HepG2 (cell line): ENCODE measurements around the gene SIT1. TPM values are rescaled to one million over a fixed set of nuclear protein-coding genes. Genes with fewer than 3 reads are reported as not detected.

Experiments
- AGO2 ChIP-seq: fragments of 200-400 bp; formaldehyde crosslinking; optimal IDR thresholded peaks from 2 replicates; pipeline ENCODE3; 2017; ENCODE audit warnings: mild to moderate bottlenecking, low read depth, low read length, moderate library complexity
- CREB1 ChIP-seq, 2 experiments: fragments of 450-650 bp in 1 of 2; IDR thresholded peaks; 2 replicates each; pipeline ENCODE4 v1.6.1; 2016 to 2017; ENCODE audit warnings: control low read depth in 1 of 2, mild to moderate bottlenecking in 1 of 2, missing compliant biosample characterization in 1 of 2, missing genetic modification characterization in 1 of 2
- HNRNPLL ChIP-seq: fragments of 200-400 bp; formaldehyde crosslinking; IDR thresholded peaks from 2 replicates; pipeline ENCODE4 v1.6.1; 2017; ENCODE audit warnings: mild to moderate bottlenecking, low read depth, low read length; ENCODE audit not compliant: poor library complexity, severe bottlenecking
- HOMEZ ChIP-seq: IDR thresholded peaks from 2 replicates; pipeline ENCODE4 v1.6.1; 2016; ENCODE audit warnings: low read depth
- MATR3 ChIP-seq: sonication (generic); formaldehyde crosslinking; IDR thresholded peaks from 2 replicates; pipeline ENCODE4 v1.4.0; 2020; ENCODE audit warnings: missing genetic modification reagents
- MXD4 ChIP-seq: IDR thresholded peaks from 2 replicates; pipeline ENCODE4 v1.6.1; 2016; ENCODE audit warnings: mild to moderate bottlenecking, missing biosample characterization, missing genetic modification reagents
- SRSF9 ChIP-seq: fragments of 200-400 bp; formaldehyde crosslinking; IDR thresholded peaks from 2 replicates; pipeline ENCODE4 v1.6.1; 2018; ENCODE audit warnings: borderline replicate concordance, mild to moderate bottlenecking, low read depth, low read length; ENCODE audit not compliant: insufficient read depth, poor library complexity, severe bottlenecking
- TSC22D2 ChIP-seq: sonication (generic); formaldehyde crosslinking; IDR thresholded peaks from 2 replicates; pipeline ENCODE4 v1.5.1; 2020; ENCODE audit warnings: missing genetic modification reagents, mild to moderate bottlenecking, borderline replicate concordance
- ZMYM2 ChIP-seq: sonication (generic); formaldehyde crosslinking; IDR thresholded peaks from 2 replicates; pipeline ENCODE4 v1.8.0; 2022; ENCODE audit warnings: mild to moderate bottlenecking, missing genetic modification reagents
- ZNF20 ChIP-seq: sonication (generic); formaldehyde crosslinking; IDR thresholded peaks from 2 replicates; pipeline ENCODE4 v1.4.0; 2020; ENCODE audit warnings: mild to moderate bottlenecking, moderate library complexity, missing genetic modification reagents
- ZNF260 ChIP-seq: sonication (generic); formaldehyde crosslinking; IDR thresholded peaks from 2 replicates; pipeline ENCODE4 v1.4.0; 2020; ENCODE audit warnings: missing genetic modification reagents, low read depth, mild to moderate bottlenecking, borderline replicate concordance
- ZNF343 ChIP-seq: sonication (generic); formaldehyde crosslinking; IDR thresholded peaks from 2 replicates; pipeline ENCODE4 v1.4.0; 2020; ENCODE audit warnings: mild to moderate bottlenecking, missing genetic modification reagents
- ZNF468 ChIP-seq: sonication (generic); formaldehyde crosslinking; IDR thresholded peaks from 2 replicates; pipeline ENCODE4 v1.8.0; 2022; ENCODE audit warnings: mild to moderate bottlenecking, moderate library complexity, missing genetic modification reagents
- ZNF513 ChIP-seq: sonication (generic); formaldehyde crosslinking; conservative IDR thresholded peaks from 2 replicates; pipeline ENCODE4 v1.5.0; 2020; ENCODE audit warnings: missing genetic modification reagents
- ZNF549 ChIP-seq: sonication (generic); formaldehyde crosslinking; IDR thresholded peaks from 2 replicates; pipeline ENCODE4 v1.5.0; 2020; ENCODE audit warnings: missing genetic modification reagents
- ZNF580 ChIP-seq: IDR thresholded peaks from 2 replicates; pipeline ENCODE4 v1.6.1; 2016; ENCODE audit warnings: low read depth, borderline replicate concordance
- ZNF839 ChIP-seq: sonication (generic); formaldehyde crosslinking; IDR thresholded peaks from 2 replicates; pipeline ENCODE4 v1.4.0; 2020; ENCODE audit warnings: missing genetic modification reagents, mild to moderate bottlenecking, borderline replicate concordance
- ZZZ3 ChIP-seq: sonication (generic); formaldehyde crosslinking; IDR thresholded peaks from 2 replicates; pipeline ENCODE4 v1.4.0; 2020; ENCODE audit warnings: missing genetic modification reagents, mild to moderate bottlenecking, borderline replicate concordance
- polyA plus RNA-seq, 8 experiments: library from polyadenylated mRNA; depleted of rRNA in 3 of 8; stranded (reverse) in 7 of 8; unstranded in 1 of 8; fragments of >200 nt; fragmentation: Illumina TruSeq in 4 of 8; extraction: Trizol in 4 of 8; gene quantifications; 2 replicates each; pipeline versions ENCODE4 v1.2.1 to v1.2.3, GENCODE V29; 2011 to 2016; ENCODE audit warnings: low read depth in 4 of 8, missing spikeins in 1 of 8, mixed read lengths in 1 of 8; ENCODE audit not compliant: insufficient read depth in 1 of 8
- total RNA-seq, 5 experiments: library from RNA; depleted of rRNA; stranded (reverse); fragments of >200 nt; fragmentation: Illumina TruSeq; extraction: Trizol; gene quantifications; 2 replicates each; pipeline ENCODE4 v1.2.3, GENCODE V29; 2016; ENCODE audit warnings: low read depth in 1 of 5
- TF ChIP-seq, protein P1 (sequence below): sonication (generic); formaldehyde crosslinking; IDR thresholded peaks from 2 replicates; pipeline ENCODE4 v1.4.0; 2020; ENCODE audit warnings: missing genetic modification reagents

Gene SIT1
- total and polyA plus RNA-seq, 2 of the 13 experiments (the other 11 are each of a cell fraction or from before 2014, with no cell fraction given) = 0.09 to 6.7 TPM

GRCh38 chr9:35664531-35665470 lies 14.1 kb upstream of the SIT1 start, which contains the start of gene ARHGEF39 (continued):
- no peak for TF ChIP-seq ZNF839
- TF ChIP-seq ZNF468 (CRISPR knock-in tag) = peak; percentile 91; the same call in 1 of the 2 replicates
- no peak for TF ChIP-seq ZNF260 (CRISPR knock-in tag)
- TF ChIP-seq, protein P1, sequence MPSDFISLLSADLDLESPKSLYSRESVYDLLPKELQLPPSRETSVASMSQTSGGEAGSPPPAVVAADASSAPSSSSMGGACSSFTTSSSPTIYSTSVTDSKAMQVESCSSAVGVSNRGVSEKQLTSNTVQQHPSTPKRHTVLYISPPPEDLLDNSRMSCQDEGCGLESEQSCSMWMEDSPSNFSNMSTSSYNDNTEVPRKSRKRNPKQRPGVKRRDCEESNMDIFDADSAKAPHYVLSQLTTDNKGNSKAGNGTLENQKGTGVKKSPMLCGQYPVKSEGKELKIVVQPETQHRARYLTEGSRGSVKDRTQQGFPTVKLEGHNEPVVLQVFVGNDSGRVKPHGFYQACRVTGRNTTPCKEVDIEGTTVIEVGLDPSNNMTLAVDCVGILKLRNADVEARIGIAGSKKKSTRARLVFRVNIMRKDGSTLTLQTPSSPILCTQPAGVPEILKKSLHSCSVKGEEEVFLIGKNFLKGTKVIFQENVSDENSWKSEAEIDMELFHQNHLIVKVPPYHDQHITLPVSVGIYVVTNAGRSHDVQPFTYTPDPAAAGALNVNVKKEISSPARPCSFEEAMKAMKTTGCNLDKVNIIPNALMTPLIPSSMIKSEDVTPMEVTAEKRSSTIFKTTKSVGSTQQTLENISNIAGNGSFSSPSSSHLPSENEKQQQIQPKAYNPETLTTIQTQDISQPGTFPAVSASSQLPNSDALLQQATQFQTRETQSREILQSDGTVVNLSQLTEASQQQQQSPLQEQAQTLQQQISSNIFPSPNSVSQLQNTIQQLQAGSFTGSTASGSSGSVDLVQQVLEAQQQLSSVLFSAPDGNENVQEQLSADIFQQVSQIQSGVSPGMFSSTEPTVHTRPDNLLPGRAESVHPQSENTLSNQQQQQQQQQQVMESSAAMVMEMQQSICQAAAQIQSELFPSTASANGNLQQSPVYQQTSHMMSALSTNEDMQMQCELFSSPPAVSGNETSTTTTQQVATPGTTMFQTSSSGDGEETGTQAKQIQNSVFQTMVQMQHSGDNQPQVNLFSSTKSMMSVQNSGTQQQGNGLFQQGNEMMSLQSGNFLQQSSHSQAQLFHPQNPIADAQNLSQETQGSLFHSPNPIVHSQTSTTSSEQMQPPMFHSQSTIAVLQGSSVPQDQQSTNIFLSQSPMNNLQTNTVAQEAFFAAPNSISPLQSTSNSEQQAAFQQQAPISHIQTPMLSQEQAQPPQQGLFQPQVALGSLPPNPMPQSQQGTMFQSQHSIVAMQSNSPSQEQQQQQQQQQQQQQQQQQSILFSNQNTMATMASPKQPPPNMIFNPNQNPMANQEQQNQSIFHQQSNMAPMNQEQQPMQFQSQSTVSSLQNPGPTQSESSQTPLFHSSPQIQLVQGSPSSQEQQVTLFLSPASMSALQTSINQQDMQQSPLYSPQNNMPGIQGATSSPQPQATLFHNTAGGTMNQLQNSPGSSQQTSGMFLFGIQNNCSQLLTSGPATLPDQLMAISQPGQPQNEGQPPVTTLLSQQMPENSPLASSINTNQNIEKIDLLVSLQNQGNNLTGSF = no peak
- 0 out of 2 replicates have a peak, but pooled peaks have one; percentile 28 for TF ChIP-seq ZNF549 (CRISPR knock-in tag)
- no peak for TF ChIP-seq ZNF20 (CRISPR knock-in tag)
- peak; percentile 92 for TF ChIP-seq MXD4 (CRISPR knock-in tag)
- peak; percentile 75; the same call in 1 of the 2 replicates for TF ChIP-seq TSC22D2 (CRISPR knock-in tag)
- TF ChIP-seq MATR3 (CRISPR knock-in tag) = no peak
- TF ChIP-seq SRSF9 = no peak
- peak; percentile 68; the same call in 1 of the 2 replicates for TF ChIP-seq ZNF513 (CRISPR knock-in tag)
- peak; percentile 51 for TF ChIP-seq HNRNPLL
- peak; percentile 45; the same call in 1 of the 2 replicates for TF ChIP-seq ZMYM2 (CRISPR knock-in tag)
- TF ChIP-seq HOMEZ (CRISPR knock-in tag) = peak; percentile 32; the same call in 1 of the 2 replicates
- peak; percentile 33 for TF ChIP-seq AGO2
- no peak for TF ChIP-seq ZZZ3
- TF ChIP-seq ZNF580 (CRISPR knock-in tag) = peak; percentile 91; the same call in 1 of the 2 replicates
- no peak for TF ChIP-seq CREB1 (IDR thresholded peaks at IDR 0.05)
- no peak for TF ChIP-seq CREB1 (CRISPR knock-in tag; IDR thresholded peaks at IDR 0.05)
- 0 out of 2 replicates have a peak, but pooled peaks have one; percentile 59 for TF ChIP-seq ZNF343 (CRISPR knock-in tag)
